ENCODE data around the gene YWHAB. TPM values are rescaled to one million over a fixed set of nuclear protein-coding genes. Genes with fewer than 3 reads are reported as not detected.

Gene YWHAB
- polyA plus RNA-seq, 1 of the 3 experiments (the other 2 are of a cell fraction), result 84.3 TPM

DNA sequence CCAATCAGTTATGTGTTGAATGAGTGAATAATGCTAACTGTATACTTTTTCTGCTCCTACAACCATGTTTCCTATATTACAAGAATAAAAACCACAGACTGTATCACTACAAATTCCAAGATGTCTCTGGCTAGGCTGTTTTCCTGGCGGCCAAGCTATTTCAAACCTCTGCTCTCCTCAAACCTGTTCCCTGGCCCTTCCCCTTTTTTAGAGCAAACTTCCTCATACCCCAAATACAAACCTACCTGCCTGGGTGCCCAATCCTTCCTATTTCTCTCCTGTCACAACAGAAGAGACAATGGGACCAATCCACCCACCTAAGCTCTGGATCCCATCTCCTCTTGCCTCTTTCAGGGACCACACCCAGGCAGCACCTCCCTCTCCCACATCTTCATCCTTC lies 67.2 kb downstream of the YWHAB start (continued):
- TF ChIP-seq JUND (IDR thresholded peaks at IDR 0.05), result no peak

DNA sequence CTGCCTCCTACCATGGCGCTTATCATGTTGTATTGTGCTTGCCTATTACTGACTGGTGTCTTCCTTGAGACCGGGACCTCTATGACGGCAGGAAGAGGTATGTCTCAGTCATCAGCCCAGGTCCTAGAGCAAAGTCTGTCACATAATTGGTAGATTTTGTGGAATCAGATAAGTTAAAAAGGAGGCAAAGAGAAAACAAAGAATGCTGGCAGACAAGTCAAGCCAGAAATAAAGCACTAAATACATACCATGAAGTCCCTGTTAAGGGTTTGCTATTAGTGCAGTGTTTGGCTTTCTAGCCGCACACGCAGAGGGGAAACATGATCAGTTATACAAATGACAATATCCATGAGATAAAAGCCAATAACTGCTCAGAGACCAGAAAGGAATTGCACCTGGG lies 68.7 kb downstream of the YWHAB start:
- H3K9ac ChIP-seq, result no peak overlapping the region
- peaks cover 5 to 8% of the 10 kb centered on the region in 2 experiments; a peak in 3 of 4 replicates for H3K4me1 ChIP-seq (ENCODE audit: control insufficient read depth in 1 of 2, insufficient read depth in 2 of 2, low read depth in 1 of 2, low read length in 1 of 2)
- POLR2A ChIA-PET, result no interaction called here
- H3K4me3 ChIP-seq (ENCODE audit: low read depth in 2 of 2, low read length in 1 of 2), result no peak overlapping the region
- no peak overlapping the region for H2AFZ ChIP-seq (ENCODE audit: low read depth)
- H3K9me3 ChIP-seq, result no peaks in the 10 kb centered on the region
- peaks cover 44% of the 10 kb centered on the region for H3K79me2 ChIP-seq (ENCODE audit: insufficient read depth)
- H3K4me2 ChIP-seq, result no peak overlapping the region
- 98% methylated on average over 5 of the region's 5 CpGs for WGBS (ENCODE audit: low lambda C conversion rate)
- peaks cover 59 to 69% of the 10 kb centered on the region in 2 experiments for H3K36me3 ChIP-seq (replicated peaks in 1 of 2; ENCODE audit: control insufficient read depth in 1 of 2, insufficient read depth in 2 of 2, low read length in 1 of 2)
- H3K27ac ChIP-seq (ENCODE audit: low read depth in 2 of 2, low read length in 1 of 2), result no peak overlapping the region; a peak in 1 of 4 replicates
- TF ChIP-seq MEF2A (IDR thresholded peaks at IDR 0.05; ENCODE audit: borderline replicate concordance, low read depth), result no peak
- no peak for TF ChIP-seq TEAD4 (IDR thresholded peaks at IDR 0.05; ENCODE audit: borderline replicate concordance, insufficient read depth)
- TF ChIP-seq YY1 (IDR thresholded peaks at IDR 0.05; ENCODE audit: low read depth), result no peak
- TF ChIP-seq FOXJ3 (CRISPR knock-in tag; IDR thresholded peaks at IDR 0.05), result no peak
- TF ChIP-seq ELF1 (IDR thresholded peaks at IDR 0.05), result no peak
- TF ChIP-seq RCOR1 (IDR thresholded peaks at IDR 0.05; ENCODE audit: low read length), result no peak
- TF ChIP-seq EP300 (IDR thresholded peaks at IDR 0.05; ENCODE audit: borderline replicate concordance in 1 of 2, low read depth in 1 of 2, low read length in 1 of 2), result no peak
- CTCF ChIA-PET, result interaction anchor here (1.0 kb wide), 1 partner anchor 11 kb away, joined by 3 read pairs; no protein-coding TSS in a partner anchor
- no peaks in the 10 kb centered on the region for H3F3A ChIP-seq (replicated peaks; ENCODE audit: insufficient read depth)
- H4K20me1 ChIP-seq (ENCODE audit: insufficient read depth), result peaks cover 12% of the 10 kb centered on the region
- H3K9me2 ChIP-seq, result no peaks in the 10 kb centered on the region
- no peak for DNase-seq
- H3K27me3 ChIP-seq (ENCODE audit: insufficient read depth), result no peaks in the 10 kb centered on the region

DNA sequence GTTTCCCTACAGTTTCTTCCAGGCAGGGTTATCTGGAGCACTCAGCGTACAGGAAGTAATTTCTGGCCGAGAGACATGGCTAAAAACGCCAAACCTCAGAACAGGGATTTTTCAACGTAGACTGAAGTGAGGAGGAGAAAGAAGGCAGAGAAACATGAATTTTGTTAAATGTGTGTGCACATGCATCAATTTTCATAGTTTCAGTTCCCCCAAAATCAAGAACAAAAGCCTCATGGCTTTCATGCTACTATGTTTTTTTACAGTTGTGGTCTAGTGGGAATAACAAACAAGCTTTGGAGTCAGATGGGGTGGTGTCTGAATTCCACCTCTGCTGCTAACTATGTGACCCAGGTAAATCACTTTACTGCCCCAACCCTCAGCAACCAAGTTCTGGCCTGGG lies 69.8 kb downstream of the YWHAB start:
- ChIA-PET CTCF (no interaction called here), POLR2A (no interaction called here)
- DNase-seq, result no peak
- Histone ChIP-seq H3K9me3 (no peaks in the 10 kb centered on the region), H4K20me1 (ENCODE audit: insufficient read depth) (peaks cover 16% of the 10 kb centered on the region), H3K4me2 (no peak overlapping the region), H3K9ac (no peak overlapping the region), H3K79me2 (ENCODE audit: insufficient read depth) (peaks cover 51% of the 10 kb centered on the region), H3K36me3 (replicated peaks in 1 of 2; ENCODE audit: control insufficient read depth in 1 of 2, insufficient read depth in 2 of 2, low read length in 1 of 2) (peaks cover 51 to 58% of the 10 kb centered on the region in 2 experiments), H3K4me1 (ENCODE audit: control insufficient read depth in 1 of 2, insufficient read depth in 2 of 2, low read depth in 1 of 2, low read length in 1 of 2) (peaks cover 7 to 11% of the 10 kb centered on the region in 2 experiments; a peak in 3 of 4 replicates), H3K4me3 (ENCODE audit: low read depth in 2 of 2, low read length in 1 of 2) (no peak overlapping the region), H3K9me2 (no peaks in the 10 kb centered on the region), H3K27me3 (ENCODE audit: insufficient read depth) (no peaks in the 10 kb centered on the region), H2AFZ (ENCODE audit: low read depth) (no peak overlapping the region), H3K27ac (ENCODE audit: low read depth in 2 of 2, low read length in 1 of 2) (no peak overlapping the region), H3F3A (replicated peaks; ENCODE audit: insufficient read depth) (peaks cover 4% of the 10 kb centered on the region)
- whole genome bisulfite sequencing (ENCODE audit: low lambda C conversion rate), result 85% methylated on average over 4 of the region's 4 CpGs
- TF ChIP-seq RFX5 (IDR thresholded peaks at IDR 0.05; ENCODE audit: low read length) (no peak), EZH2phosphoT487 (IDR thresholded peaks at IDR 0.05; ENCODE audit: borderline replicate concordance, low read depth) (no peak), TAF1 (IDR thresholded peaks at IDR 0.05; ENCODE audit: borderline replicate concordance, low read depth, low read length) (no peak), SMC3 (IDR thresholded peaks at IDR 0.05; ENCODE audit: low read depth, low read length) (no peak), ELF1 (IDR thresholded peaks at IDR 0.05) (no peak), NFIC (IDR thresholded peaks at IDR 0.05; ENCODE audit: borderline replicate concordance) (no peak), FOXJ3 (CRISPR knock-in tag; IDR thresholded peaks at IDR 0.05) (no peak), GABPA (IDR thresholded peaks at IDR 0.05; ENCODE audit: low read depth) (no peak), NRF1 (IDR thresholded peaks at IDR 0.05; ENCODE audit: low read depth, low read length) (no peak)
- TF ChIP-seq, protein P1, sequence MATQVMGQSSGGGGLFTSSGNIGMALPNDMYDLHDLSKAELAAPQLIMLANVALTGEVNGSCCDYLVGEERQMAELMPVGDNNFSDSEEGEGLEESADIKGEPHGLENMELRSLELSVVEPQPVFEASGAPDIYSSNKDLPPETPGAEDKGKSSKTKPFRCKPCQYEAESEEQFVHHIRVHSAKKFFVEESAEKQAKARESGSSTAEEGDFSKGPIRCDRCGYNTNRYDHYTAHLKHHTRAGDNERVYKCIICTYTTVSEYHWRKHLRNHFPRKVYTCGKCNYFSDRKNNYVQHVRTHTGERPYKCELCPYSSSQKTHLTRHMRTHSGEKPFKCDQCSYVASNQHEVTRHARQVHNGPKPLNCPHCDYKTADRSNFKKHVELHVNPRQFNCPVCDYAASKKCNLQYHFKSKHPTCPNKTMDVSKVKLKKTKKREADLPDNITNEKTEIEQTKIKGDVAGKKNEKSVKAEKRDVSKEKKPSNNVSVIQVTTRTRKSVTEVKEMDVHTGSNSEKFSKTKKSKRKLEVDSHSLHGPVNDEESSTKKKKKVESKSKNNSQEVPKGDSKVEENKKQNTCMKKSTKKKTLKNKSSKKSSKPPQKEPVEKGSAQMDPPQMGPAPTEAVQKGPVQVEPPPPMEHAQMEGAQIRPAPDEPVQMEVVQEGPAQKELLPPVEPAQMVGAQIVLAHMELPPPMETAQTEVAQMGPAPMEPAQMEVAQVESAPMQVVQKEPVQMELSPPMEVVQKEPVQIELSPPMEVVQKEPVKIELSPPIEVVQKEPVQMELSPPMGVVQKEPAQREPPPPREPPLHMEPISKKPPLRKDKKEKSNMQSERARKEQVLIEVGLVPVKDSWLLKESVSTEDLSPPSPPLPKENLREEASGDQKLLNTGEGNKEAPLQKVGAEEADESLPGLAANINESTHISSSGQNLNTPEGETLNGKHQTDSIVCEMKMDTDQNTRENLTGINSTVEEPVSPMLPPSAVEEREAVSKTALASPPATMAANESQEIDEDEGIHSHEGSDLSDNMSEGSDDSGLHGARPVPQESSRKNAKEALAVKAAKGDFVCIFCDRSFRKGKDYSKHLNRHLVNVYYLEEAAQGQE (IDR thresholded peaks at IDR 0.05; ENCODE audit: low read depth, low read length), result no peak
- TF ChIP-seq, protein P2, sequence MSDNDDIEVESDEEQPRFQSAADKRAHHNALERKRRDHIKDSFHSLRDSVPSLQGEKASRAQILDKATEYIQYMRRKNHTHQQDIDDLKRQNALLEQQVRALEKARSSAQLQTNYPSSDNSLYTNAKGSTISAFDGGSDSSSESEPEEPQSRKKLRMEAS (IDR thresholded peaks at IDR 0.05; ENCODE audit: low read depth), result no peak

All from SK-N-SH (cell line).